Endothelial cell of umbilical vein (primary cell): ENCODE results near the gene INTS7. TPM values are rescaled to one million over a fixed set of nuclear protein-coding genes. Genes with fewer than 3 reads are reported as not detected.

ENCODE experiments used
- BruUV-seq: library from RNA; stranded (reverse); fragments of 400-500 nt; replicated peaks from 2 replicates; lab custom pipeline; 2021; lab: Mats Ljungman, UMichigan
- CTCF ChIA-PET: fragments of 300-600, 350-600 bp; sonication (Branson Sonifier 250); formaldehyde crosslinking; loops from one replicate; lab custom pipeline; 2021; ENCODE audit warnings: antibody characterized with exemption, inconsistent platforms; lab: Charles Lee
- POLR2A ChIA-PET: fragments of 300-600, 350-600 bp; sonication (Branson Sonifier 250); formaldehyde crosslinking; loops from one replicate; lab custom pipeline; 2021; ENCODE audit warnings: antibody characterized with exemption, inconsistent platforms; lab: Charles Lee
- DNase-seq: peaks from one replicate; pipeline ENCODE4 v3.0.0-alpha.2; 2011; ENCODE audit warnings: low read depth, low spot score
- FAIRE-seq: peaks from 2 replicates; lab custom pipeline; 2011; peaks lifted over from hg19 to GRCh38; lab: Jason Lieb, UNC
- H2AFZ ChIP-seq: 2 replicates; pipeline ENCODE4 v1.6.0; 2012; ENCODE audit warnings: low read depth, low read length, control low read depth, inconsistent platforms
- H3K27ac ChIP-seq: 2 replicates; pipeline ENCODE4 v1.5.1; 2011; ENCODE audit warnings: low read depth, mild to moderate bottlenecking, control low read depth, low read length, moderate library complexity; ENCODE audit not compliant: insufficient read depth
- H3K27me3 ChIP-seq, 2 experiments: 2 replicates each; pipeline versions ENCODE4 v1.6.0 to v1.6.1; 2011; ENCODE audit warnings: low read length in 2 of 2, mixed read lengths in 1 of 2; ENCODE audit not compliant: control insufficient read depth in 2 of 2, insufficient read depth in 2 of 2
- H3K36me3 ChIP-seq, 2 experiments: 2 replicates in 1 of 2; 3 replicates in 1 of 2; pipeline ENCODE4 v1.5.1; 2011; ENCODE audit warnings: low read length in 2 of 2, mild to moderate bottlenecking in 1 of 2, moderate library complexity in 1 of 2; ENCODE audit not compliant: control insufficient read depth in 2 of 2, insufficient read depth in 2 of 2; ENCODE audit errors: extremely low read depth in 1 of 2
- H3K4me1 ChIP-seq: 3 replicates; pipeline ENCODE4 v1.5.1; 2011; ENCODE audit warnings: mild to moderate bottlenecking, low read length; ENCODE audit not compliant: control insufficient read depth, insufficient read depth; ENCODE audit errors: extremely low read depth
- H3K4me2 ChIP-seq: 2 replicates; pipeline ENCODE4 v1.6.1; 2011; ENCODE audit warnings: low read length, control low read depth, mixed read lengths; ENCODE audit not compliant: insufficient read depth
- H3K4me3 ChIP-seq, 3 experiments: fragments of 200-600 bp in 1 of 3; sonication (generic), shearing (Covaris generic) in 1 of 3; replicated peaks in 1 of 3; 2 replicates each; pipeline ENCODE4 v1.5.1; 2011 to 2016; ENCODE audit warnings: control low read depth in 3 of 3, low read length in 3 of 3, mild to moderate bottlenecking in 2 of 3, inconsistent platforms in 1 of 3, low read depth in 1 of 3, moderate library complexity in 1 of 3; ENCODE audit not compliant: insufficient read depth in 1 of 3
- H3K79me2 ChIP-seq: 2 replicates; pipeline ENCODE4 v1.6.0; 2012; ENCODE audit warnings: low read length, inconsistent platforms; ENCODE audit not compliant: control insufficient read depth, insufficient read depth
- H3K9ac ChIP-seq: replicated peaks from 2 replicates; pipeline ENCODE3; 2011; ENCODE audit warnings: low read length, control low read depth; ENCODE audit not compliant: insufficient read depth; ENCODE audit errors: extremely low read depth
- H3K9me1 ChIP-seq: replicated peaks from 3 replicates; pipeline ENCODE4 v1.6.0; 2011; ENCODE audit warnings: mild to moderate bottlenecking, low read length; ENCODE audit not compliant: control insufficient read depth, insufficient read depth; ENCODE audit errors: extremely low read depth
- H3K9me3 ChIP-seq: replicated peaks from 2 replicates; pipeline ENCODE4 v1.5.1; 2012; ENCODE audit warnings: low read length, inconsistent platforms; ENCODE audit not compliant: control insufficient read depth, insufficient read depth
- H4K20me1 ChIP-seq: replicated peaks from 2 replicates; pipeline ENCODE3; 2011; ENCODE audit warnings: mild to moderate bottlenecking, low read length; ENCODE audit not compliant: control insufficient read depth, insufficient read depth; ENCODE audit errors: extremely low read depth
- EZH2 ChIP-seq: IDR thresholded peaks from 2 replicates; pipeline ENCODE4 v1.6.1; 2012; ENCODE audit warnings: borderline replicate concordance, low read depth, mild to moderate bottlenecking, moderate library complexity, low read length, inconsistent platforms; ENCODE audit not compliant: severe bottlenecking
- FOS ChIP-seq: IDR thresholded peaks from 2 replicates; pipeline ENCODE4 v1.6.1; 2011; ENCODE audit warnings: mild to moderate bottlenecking, low read length, moderate library complexity, borderline replicate concordance; ENCODE audit not compliant: insufficient read depth
- GATA2 ChIP-seq: IDR thresholded peaks from 2 replicates; pipeline ENCODE4 v1.7.0; 2011; ENCODE audit warnings: low read depth, mild to moderate bottlenecking, moderate library complexity, mixed read lengths, low read length; ENCODE audit not compliant: insufficient read length, insufficient read depth
- JUN ChIP-seq: IDR thresholded peaks from 2 replicates; pipeline ENCODE4 v1.6.1; 2011; ENCODE audit warnings: borderline replicate concordance, low read depth; ENCODE audit not compliant: insufficient read length, insufficient read depth
- MYC ChIP-seq: IDR thresholded peaks from one replicate; pipeline ENCODE4 v1.6.1; 2011; ENCODE audit warnings: mild to moderate bottlenecking, low read depth, low read length
- POLR2A ChIP-seq: IDR thresholded peaks from 2 replicates; pipeline ENCODE4 v1.6.1; 2012; ENCODE audit warnings: low read depth, mild to moderate bottlenecking, control low read depth, low read length
- POLR2AphosphoS5 ChIP-seq: IDR thresholded peaks from 2 replicates; pipeline ENCODE4 v1.6.1; 2012; ENCODE audit warnings: low read depth, mild to moderate bottlenecking, control low read depth, low read length, moderate library complexity; ENCODE audit not compliant: insufficient read depth
- dilution Hi-C: fragments of 300-500 bp; cut with MboI; formaldehyde crosslinking; loops from one replicate; pipeline ENCODE4 v1.15.0; 2019; ENCODE audit warnings: low sequenced_read_pairs; ENCODE audit not compliant: extremely low pct_ligation_motif_present
- intact Hi-C: fragments of 100-400 bp; cut with micrococcal nuclease; formaldehyde crosslinking; loops from one replicate; pipeline ENCODE4 v1.10.0; 2022
- polyA plus RNA-seq, 4 experiments: library from polyadenylated mRNA; depleted of rRNA in 3 of 4; stranded (reverse) in 3 of 4; unstranded in 1 of 4; fragments of >200 nt; gene quantifications; 2 replicates each; pipeline versions ENCODE4 v1.2.1 to v1.2.3, GENCODE V29; 2011 to 2012; ENCODE audit warnings: missing spikeins in 1 of 4
- total RNA-seq: library from RNA; stranded (reverse); gene quantifications from 2 replicates; pipeline ENCODE4 v1.2.3, GENCODE V29; 2021
- TF ChIP-seq, protein P1 (sequence below): IDR thresholded peaks from 2 replicates; pipeline ENCODE4 v1.6.1; 2011; ENCODE audit not compliant: insufficient read depth, insufficient read length
- TF ChIP-seq, protein P2 (sequence below), 2 donors: IDR thresholded peaks; 1 replicate in 1 of 2; 2 replicates in 1 of 2; pipeline ENCODE4 v1.5.1; 2011; ENCODE audit warnings: low read length in 2 of 2, mild to moderate bottlenecking in 2 of 2, moderate library complexity in 2 of 2, control low read depth in 1 of 2, inconsistent platforms in 1 of 2, low read depth in 1 of 2; ENCODE audit not compliant: insufficient read depth in 1 of 2; ENCODE audit errors: extremely low read depth in 1 of 2

INTS7 gene
- total and polyA plus RNA-seq, 2 donors (not counting 3 experiments of a cell fraction or from before 2014, with no cell fraction given), result 9.1 to 18.1 TPM

DNA sequence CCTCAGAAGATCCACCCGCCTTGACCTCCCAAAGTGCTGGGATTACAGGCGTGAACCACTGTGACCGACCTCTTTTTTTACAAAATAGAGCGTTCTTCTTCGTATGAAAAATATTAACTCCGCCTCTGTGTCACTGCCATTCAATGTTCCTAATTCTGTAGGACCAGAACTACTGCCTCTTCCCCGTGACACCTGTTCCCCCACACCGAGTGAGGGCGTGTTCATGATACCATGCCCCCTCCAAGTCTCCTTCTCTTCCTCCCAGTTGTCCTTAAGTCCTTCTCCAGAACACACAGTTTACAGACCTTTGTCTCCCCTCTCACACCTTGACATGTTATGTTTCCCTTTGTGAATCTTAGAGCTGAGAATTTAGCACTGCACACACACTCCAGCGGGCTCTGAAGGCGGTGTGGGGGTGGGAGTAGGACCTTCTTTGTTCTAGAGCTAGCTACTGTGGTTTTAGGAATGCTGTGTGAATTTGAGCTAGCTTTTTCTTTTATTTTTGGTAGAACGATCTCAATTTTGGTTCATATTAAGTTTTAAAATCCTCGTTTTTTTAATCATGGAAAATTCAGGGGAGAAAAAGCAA lies 122.4 kb downstream of the INTS7 start:
- no peaks in the 10 kb centered on the region for H4K20me1 ChIP-seq
- FAIRE-seq (no peak), DNase-seq (no peak)
- POLR2A ChIA-PET, result no interaction called here
- no peaks in the 10 kb centered on the region for H3K9me3 ChIP-seq
- H3K4me2 ChIP-seq, result no peak overlapping the region
- H3K9me1 ChIP-seq, result no peaks in the 10 kb centered on the region
- H3K9ac ChIP-seq, result no peak overlapping the region
- TF ChIP-seq, protein P1, sequence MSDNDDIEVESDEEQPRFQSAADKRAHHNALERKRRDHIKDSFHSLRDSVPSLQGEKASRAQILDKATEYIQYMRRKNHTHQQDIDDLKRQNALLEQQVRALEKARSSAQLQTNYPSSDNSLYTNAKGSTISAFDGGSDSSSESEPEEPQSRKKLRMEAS, result no peak
- TF ChIP-seq, protein P2, sequence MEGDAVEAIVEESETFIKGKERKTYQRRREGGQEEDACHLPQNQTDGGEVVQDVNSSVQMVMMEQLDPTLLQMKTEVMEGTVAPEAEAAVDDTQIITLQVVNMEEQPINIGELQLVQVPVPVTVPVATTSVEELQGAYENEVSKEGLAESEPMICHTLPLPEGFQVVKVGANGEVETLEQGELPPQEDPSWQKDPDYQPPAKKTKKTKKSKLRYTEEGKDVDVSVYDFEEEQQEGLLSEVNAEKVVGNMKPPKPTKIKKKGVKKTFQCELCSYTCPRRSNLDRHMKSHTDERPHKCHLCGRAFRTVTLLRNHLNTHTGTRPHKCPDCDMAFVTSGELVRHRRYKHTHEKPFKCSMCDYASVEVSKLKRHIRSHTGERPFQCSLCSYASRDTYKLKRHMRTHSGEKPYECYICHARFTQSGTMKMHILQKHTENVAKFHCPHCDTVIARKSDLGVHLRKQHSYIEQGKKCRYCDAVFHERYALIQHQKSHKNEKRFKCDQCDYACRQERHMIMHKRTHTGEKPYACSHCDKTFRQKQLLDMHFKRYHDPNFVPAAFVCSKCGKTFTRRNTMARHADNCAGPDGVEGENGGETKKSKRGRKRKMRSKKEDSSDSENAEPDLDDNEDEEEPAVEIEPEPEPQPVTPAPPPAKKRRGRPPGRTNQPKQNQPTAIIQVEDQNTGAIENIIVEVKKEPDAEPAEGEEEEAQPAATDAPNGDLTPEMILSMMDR (IDR thresholded peaks at IDR 0.05; ENCODE audit: extremely low read depth in 1 of 2, insufficient read depth in 1 of 2, low read depth in 1 of 2, low read length in 2 of 2), result no peak
- TF ChIP-seq MYC (no peak), EZH2 (no peak), POLR2A (no peak), POLR2AphosphoS5 (no peak), GATA2 (no peak), FOS (no peak), JUN (no peak)
- BruUV-seq, result no TSS peak
- H2AFZ ChIP-seq, result no peak overlapping the region
- CTCF ChIA-PET, result no interaction called here
- dilution Hi-C loops (no loop called here), intact Hi-C loops (no loop called here)
- H3K36me3 ChIP-seq, result no peaks in the 10 kb centered on the region
- no peaks in the 10 kb centered on the region for H3K79me2 ChIP-seq
- H3K27me3 ChIP-seq, result peaks cover 2 to 11% of the 10 kb centered on the region in 2 experiments
- no peak overlapping the region for H3K4me3 ChIP-seq
- H3K4me1 ChIP-seq, result no peaks in the 10 kb centered on the region
- H3K27ac ChIP-seq, result no peak overlapping the region
